Cardiac fibroblast (primary cell): Measurements from ENCODE around the gene MAP1LC3B.

Experiments used
- DNase-seq, 2 donors: peaks; one replicate each; pipeline versions ENCODE4 v3.0.0 to v3.0.0-alpha.2; 2010; ENCODE audit warnings: low read depth in 2 of 2
- H3K4me3 ChIP-seq, 2 donors: replicated peaks in 1 of 2; 1 replicate in 1 of 2; 2 replicates in 1 of 2; pipeline ENCODE4 v1.5.1; 2011; ENCODE audit warnings: low read depth in 2 of 2, low read length in 2 of 2, mild to moderate bottlenecking in 2 of 2, moderate library complexity in 1 of 2
- TF ChIP-seq, protein P1 (sequence below): IDR thresholded peaks from one replicate; pipeline ENCODE4 v1.5.1; 2011; ENCODE audit warnings: low read depth, mild to moderate bottlenecking, low read length, inconsistent platforms

MAP1LC3B gene

DNA sequence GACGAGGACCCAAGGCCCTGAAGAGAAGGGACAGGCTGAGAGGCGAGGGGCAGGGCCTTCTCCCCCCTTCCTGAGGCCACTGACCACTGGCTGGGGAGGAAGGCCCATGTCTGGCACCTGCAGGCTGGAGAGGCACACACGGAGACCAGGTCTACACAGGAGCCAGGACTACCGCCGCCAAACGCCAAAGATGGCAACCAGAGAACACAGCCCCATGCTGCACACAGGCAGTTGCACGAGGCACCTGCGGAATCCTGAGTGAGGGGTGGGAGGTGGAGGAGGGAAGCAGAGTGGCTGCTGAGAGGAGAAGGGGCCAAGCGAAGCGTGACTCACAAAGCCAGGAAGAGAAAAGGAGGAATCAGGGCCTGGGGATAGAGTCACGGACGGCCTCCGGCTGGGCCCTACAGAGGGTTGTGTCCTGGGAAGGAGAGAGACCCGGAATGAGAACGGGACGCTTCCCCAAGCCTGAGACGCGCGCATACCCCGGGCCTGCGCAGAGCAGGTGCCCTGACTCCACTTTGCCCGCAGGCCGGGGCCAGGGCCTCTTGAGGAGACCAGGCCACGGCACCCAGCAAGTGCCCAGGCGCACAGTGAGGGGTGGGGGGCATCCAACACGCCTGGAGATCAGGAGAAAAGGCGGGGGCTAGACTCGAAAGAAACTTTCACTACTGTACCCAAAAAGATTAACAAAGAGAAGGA, 46.3 kb upstream of the MAP1LC3B start:
- TF ChIP-seq, protein P1, sequence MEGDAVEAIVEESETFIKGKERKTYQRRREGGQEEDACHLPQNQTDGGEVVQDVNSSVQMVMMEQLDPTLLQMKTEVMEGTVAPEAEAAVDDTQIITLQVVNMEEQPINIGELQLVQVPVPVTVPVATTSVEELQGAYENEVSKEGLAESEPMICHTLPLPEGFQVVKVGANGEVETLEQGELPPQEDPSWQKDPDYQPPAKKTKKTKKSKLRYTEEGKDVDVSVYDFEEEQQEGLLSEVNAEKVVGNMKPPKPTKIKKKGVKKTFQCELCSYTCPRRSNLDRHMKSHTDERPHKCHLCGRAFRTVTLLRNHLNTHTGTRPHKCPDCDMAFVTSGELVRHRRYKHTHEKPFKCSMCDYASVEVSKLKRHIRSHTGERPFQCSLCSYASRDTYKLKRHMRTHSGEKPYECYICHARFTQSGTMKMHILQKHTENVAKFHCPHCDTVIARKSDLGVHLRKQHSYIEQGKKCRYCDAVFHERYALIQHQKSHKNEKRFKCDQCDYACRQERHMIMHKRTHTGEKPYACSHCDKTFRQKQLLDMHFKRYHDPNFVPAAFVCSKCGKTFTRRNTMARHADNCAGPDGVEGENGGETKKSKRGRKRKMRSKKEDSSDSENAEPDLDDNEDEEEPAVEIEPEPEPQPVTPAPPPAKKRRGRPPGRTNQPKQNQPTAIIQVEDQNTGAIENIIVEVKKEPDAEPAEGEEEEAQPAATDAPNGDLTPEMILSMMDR, result no peak
- no peak for DNase-seq
- no peak overlapping the region for H3K4me3 ChIP-seq

DNA sequence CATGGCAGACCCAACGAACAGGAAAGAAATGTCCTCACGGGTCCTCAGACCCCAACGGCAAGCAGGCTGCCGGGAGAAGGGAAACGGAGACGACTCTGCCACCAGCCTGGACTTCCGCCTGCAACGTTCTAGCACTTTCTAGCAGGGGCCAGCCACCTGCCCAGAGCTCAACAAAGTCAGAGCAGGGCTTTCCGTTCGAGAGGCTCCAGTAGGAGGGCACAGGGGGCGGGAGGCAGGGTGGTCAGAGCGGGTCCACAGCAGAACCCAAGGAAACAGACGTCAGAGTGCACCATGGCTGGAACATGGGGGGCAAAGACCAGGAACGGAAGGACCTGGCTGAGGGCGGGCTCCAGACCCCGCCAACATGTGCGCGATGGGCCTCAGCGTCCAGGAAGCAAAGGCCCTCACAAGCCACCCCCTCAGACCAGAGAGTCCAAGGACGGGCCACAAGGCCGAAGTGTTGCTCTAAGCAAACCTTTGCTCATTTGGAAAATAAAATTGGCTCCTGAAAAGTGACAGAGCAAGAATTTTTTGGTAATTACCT, 45.5 kb upstream of the MAP1LC3B start:
- DNase-seq, result no peak
- no peak overlapping the region for H3K4me3 ChIP-seq
- TF ChIP-seq, protein P1, result no peak

DNA sequence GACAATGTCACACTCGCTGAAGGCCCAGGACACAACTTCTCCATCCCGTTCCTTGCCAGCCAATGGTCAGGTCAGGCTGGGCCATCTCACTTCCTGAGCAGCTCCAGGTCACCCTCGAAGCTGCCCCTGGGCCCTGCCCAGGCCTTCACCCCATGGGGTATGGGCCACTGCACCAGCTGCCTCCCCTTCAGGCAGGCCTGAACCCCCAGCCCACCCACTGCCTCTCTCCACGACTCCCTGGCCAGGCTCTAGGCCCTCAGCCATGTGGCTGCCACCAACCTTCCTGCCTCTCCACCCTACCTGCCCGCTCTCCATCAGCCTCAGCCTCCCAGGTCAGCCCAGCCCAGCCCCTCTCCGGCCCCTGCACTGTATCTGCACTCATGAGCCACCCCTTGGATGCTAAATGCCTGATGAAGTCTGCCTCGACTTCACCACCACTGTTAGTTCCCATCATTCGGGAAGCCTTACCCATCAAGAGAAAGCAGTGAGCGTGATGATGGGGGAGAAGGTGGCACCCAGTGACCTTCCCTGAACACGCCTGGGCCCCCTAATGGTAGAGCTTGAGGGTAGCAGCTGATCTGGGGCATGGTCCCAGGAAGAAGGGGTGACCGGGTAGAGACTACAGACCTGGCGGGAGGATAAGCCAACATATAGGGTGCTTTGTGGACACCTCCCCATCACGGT, 44.1 kb upstream of the MAP1LC3B start:
- no peak overlapping the region for H3K4me3 ChIP-seq
- no peak for DNase-seq
- TF ChIP-seq, protein P1, result no peak

DNA sequence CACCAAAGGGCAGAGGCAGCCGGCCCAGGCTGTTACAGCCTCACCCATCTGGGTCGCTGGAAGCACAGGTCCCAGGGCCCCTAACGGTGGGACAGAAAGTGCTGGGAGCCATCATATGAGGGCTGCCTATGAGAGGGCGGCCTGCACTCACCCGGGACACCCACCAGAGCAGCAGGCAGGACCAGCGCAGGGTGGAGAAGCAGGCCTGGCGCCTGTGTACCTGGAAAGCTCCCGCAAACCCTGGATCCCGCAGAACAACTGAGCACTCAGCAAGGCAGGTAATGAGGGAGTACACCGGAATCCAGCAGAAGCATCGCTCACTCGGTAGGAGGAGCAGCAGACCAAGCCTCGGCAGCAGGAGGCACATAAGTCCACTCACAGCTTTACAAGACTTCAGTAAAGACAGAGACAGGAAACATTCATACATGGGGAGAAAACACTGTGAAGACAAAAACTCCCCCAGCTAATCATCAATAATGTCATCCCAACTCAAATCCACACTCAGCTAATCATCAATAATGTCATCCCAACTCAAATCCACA, 43.4 kb upstream of the MAP1LC3B start:
- TF ChIP-seq, protein P1, result no peak
- no peak overlapping the region for H3K4me3 ChIP-seq
- no peak for DNase-seq

DNA sequence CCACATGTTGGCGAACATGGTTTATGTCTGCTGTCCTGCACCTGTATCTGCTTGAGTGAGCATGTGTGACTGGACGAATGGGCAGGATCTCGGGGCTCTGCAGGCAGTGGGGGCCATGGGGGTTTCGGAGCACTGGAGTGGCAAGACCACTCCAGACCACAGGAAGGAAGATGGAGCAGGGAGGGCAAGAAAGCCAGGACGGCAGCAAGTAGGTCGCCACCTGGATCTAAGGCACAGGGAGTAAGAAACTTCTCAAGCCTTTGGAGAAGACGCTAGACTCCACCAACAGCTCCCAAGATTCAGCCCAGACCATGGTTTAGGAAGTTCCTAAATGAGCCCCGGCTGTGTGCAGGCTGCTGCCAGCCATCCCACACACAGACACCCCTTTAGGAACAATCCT, 42.1 kb upstream of the MAP1LC3B start:
- H3K4me3 ChIP-seq, result no peak overlapping the region
- DNase-seq, result no peak
- TF ChIP-seq, protein P1, result no peak

DNA sequence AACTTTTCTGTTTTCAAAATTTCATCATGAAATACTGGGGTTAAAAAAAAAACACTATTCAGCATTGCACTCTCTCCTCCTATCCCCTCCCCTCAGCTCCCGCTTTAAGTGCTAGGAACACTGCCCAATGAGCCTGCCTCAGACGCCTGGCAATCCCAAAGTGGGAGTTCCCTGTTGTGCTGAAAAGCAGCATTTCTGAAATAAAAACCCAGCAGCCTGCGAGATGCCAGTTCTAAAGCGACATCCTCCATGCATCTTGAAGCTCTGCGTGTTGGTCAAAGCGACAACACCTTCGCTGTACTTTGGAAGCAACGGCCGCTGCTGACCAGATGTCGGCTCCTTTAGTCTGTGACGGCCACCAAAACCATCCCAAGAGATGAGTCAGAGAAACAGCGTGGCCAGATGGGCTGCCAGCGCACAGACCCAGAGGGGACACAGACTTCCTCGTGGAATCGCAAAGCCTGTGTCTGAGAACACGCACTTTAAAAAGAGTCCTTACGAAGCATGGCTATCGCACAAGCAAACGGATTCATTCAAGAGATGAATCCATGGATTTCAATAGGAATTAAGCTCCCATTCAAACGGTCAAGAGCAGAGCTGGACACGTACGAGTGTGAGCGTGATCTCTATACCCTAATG, 41.3 kb upstream of the MAP1LC3B start:
- peak; percentile 9 to 33 for DNase-seq

More for the DNA sequence above, 41.3 kb upstream of the MAP1LC3B start:
- TF ChIP-seq, protein P1, result no peak
- no peak overlapping the region for H3K4me3 ChIP-seq
